Smooth muscle cell (in vitro differentiated cells): ENCODE measurements around the gene POLR1G. TPM values are rescaled to one million over a fixed set of nuclear protein-coding genes. Genes with fewer than 3 reads are reported as not detected.
"Not testable (repeated sequence)": the region's sequence is repeated elsewhere in the genome, so short reads cannot be mapped to it uniquely, and the experiment has no call there.

Source experiments
- DNase-seq: peaks from one replicate; lab custom pipeline; 2025; ENCODE audit not compliant: unreplicated experiment; lab: John Stamatoyannopoulos, UW
- H2AFZ ChIP-seq: fragments of 200-600 bp; sonication (generic); 2 replicates; pipeline ENCODE4 v1.6.0; 2016; ENCODE audit warnings: antibody characterized with exemption, low read depth, mild to moderate bottlenecking
- H3F3A ChIP-seq: fragments of 200-600 bp; sonication (generic); 2 replicates; pipeline ENCODE4 v1.6.0; 2017; ENCODE audit warnings: antibody characterized with exemption, low read depth
- H3K27ac ChIP-seq: fragments of 200-600 bp; sonication (generic); 2 replicates; pipeline ENCODE4 v1.5.1; 2016; ENCODE audit warnings: low read depth, mild to moderate bottlenecking
- H3K27me3 ChIP-seq: fragments of 200-600 bp; sonication (generic); 2 replicates; pipeline ENCODE4 v1.6.1; 2016; ENCODE audit warnings: low read depth, mild to moderate bottlenecking
- H3K36me3 ChIP-seq: fragments of 200-600 bp; sonication (generic); 2 replicates; pipeline ENCODE4 v1.5.1; 2016; ENCODE audit warnings: low read depth
- H3K4me1 ChIP-seq: fragments of 200-600 bp; sonication (generic); 2 replicates; pipeline ENCODE4 v1.5.1; 2016; ENCODE audit warnings: low read depth
- H3K4me2 ChIP-seq: fragments of 200-600 bp; sonication (generic); 2 replicates; pipeline ENCODE4 v1.6.0; 2016; ENCODE audit warnings: mild to moderate bottlenecking
- H3K4me3 ChIP-seq: fragments of 200-600 bp; sonication (generic); 2 replicates; pipeline ENCODE4 v1.5.1; 2016; ENCODE audit warnings: mild to moderate bottlenecking
- H3K79me2 ChIP-seq: fragments of 200-600 bp; sonication (generic); 2 replicates; pipeline ENCODE4 v1.6.0; 2016; ENCODE audit warnings: low read depth, mild to moderate bottlenecking
- H3K9ac ChIP-seq: fragments of 200-600 bp; sonication (generic); 2 replicates; pipeline ENCODE4 v1.6.0; 2016; ENCODE audit warnings: low read depth
- H3K9me3 ChIP-seq: fragments of 200-600 bp; sonication (generic); replicated peaks from 2 replicates; pipeline ENCODE4 v1.5.1; 2016; ENCODE audit warnings: low read depth
- H4K20me1 ChIP-seq: fragments of 200-600 bp; sonication (generic); 2 replicates; pipeline ENCODE4 v1.6.0; 2016; ENCODE audit warnings: low read depth
- CTCF ChIP-seq: fragments of 200-600 bp; sonication (generic); IDR thresholded peaks from 2 replicates; pipeline ENCODE4 v1.5.1; 2017; ENCODE audit warnings: borderline replicate concordance, mild to moderate bottlenecking, antibody characterized with exemption; ENCODE audit not compliant: insufficient read depth, poor library complexity, severe bottlenecking
- WGBS: methylation state at CpG from one replicate; pipeline ENCODE4 v1.1.7; 2016; ENCODE audit warnings: low lambda C conversion rate; 5-methylcytosine and 5-hydroxymethylcytosine counted together
- polyA plus RNA-seq: library from polyadenylated mRNA; unstranded; fragments of >200 nt; fragmentation: Nextera tagmentation; extraction: Ambion mirVana; gene quantifications from 2 replicates; pipeline ENCODE4 v1.2.1, GENCODE V29; 2016
- total RNA-seq: library from RNA; depleted of rRNA; stranded (reverse); fragments of >200 nt; gene quantifications from 2 replicates; pipeline ENCODE4 v1.2.3, GENCODE V29; 2014

The POLR1G gene
- total and polyA plus RNA-seq, 2 experiments from 2014 or later = 1.6 to 2.7 TPM

DNA sequence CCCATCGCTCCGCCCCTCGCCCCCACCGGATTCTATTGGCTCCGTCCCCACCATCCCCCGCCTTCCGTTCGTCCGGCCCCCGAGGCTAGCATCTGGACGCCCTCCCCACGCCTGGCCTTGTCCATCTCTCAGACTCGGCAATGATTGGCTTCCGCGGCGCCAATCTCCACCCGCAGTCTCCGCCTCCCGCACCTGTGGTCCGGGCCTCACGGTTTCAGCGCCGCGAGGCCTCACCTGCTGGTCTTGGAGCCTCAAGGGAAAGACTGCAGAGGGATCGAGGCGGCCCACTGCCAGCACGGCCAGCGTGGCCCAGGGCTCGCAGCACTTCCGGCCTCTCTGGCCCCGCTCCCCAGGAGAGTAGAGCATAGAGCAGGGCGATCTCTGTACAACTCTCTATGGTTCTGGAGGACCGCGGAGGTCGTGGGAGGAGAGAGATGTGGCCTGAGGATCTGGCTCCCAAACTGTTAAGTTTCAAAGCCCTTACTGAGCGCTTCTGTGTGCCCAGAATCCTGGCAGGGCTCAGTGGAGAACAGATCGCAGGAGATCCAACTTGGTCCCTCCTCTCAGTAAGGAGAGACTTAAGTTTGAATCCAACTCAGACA is 17.2 kb downstream of the POLR1G start, which contains the start of gene ERCC1:
Gene ERCC1 (minus strand): TSS at position 329 of the 602 bp plus-strand sequence. CDS start 543 bp downstream, outside the sequence.
- Histone ChIP-seq H4K20me1 (no peaks in the 10 kb centered on the region), H3K27me3 (no peaks in the 10 kb centered on the region), H3K27ac (peak within 1 kb of the TSS; percentile 90), H2AFZ (no peak within 1 kb of the TSS), H3K4me2 (peak within 1 kb of the TSS; percentile 85), H3K79me2 (peaks cover 9% of the 10 kb centered on the region), H3K9ac (peak within 1 kb of the TSS; percentile 77), H3K36me3 (no peaks in the 10 kb centered on the region), H3K4me3 (peak within 1 kb of the TSS; percentile 58), H3K4me1 (peaks cover 5% of the 10 kb centered on the region), H3K9me3 (no peaks in the 10 kb centered on the region), H3F3A (peaks cover 8% of the 10 kb centered on the region)
- DNase-seq = peak; percentile 80
- TF ChIP-seq CTCF = no peak
- 2% methylated on average over 37 of the region's 37 CpGs for WGBS

GRCh38 chr19:45424191-45425058 is 18.0 kb downstream of the POLR1G start:
- Histone ChIP-seq H3K36me3 (no peaks in the 10 kb centered on the region), H3K4me3 (peak overlapping the region; percentile 58), H3K4me1 (peaks cover 5% of the 10 kb centered on the region), H3K27ac (peak overlapping the region; percentile 90), H3K4me2 (peak overlapping the region; percentile 85), H4K20me1 (no peaks in the 10 kb centered on the region), H3K27me3 (no peaks in the 10 kb centered on the region), H3K9me3 (no peaks in the 10 kb centered on the region), H3F3A (peaks cover 14% of the 10 kb centered on the region), H3K9ac (peak overlapping the region; percentile 77), H3K79me2 (peaks cover 9% of the 10 kb centered on the region), H2AFZ (no peak overlapping the region)
- no peak for TF ChIP-seq CTCF
- DNase-seq = peak; percentile 56
- 6% methylated on average over 24 of the region's 24 CpGs for WGBS

DNA sequence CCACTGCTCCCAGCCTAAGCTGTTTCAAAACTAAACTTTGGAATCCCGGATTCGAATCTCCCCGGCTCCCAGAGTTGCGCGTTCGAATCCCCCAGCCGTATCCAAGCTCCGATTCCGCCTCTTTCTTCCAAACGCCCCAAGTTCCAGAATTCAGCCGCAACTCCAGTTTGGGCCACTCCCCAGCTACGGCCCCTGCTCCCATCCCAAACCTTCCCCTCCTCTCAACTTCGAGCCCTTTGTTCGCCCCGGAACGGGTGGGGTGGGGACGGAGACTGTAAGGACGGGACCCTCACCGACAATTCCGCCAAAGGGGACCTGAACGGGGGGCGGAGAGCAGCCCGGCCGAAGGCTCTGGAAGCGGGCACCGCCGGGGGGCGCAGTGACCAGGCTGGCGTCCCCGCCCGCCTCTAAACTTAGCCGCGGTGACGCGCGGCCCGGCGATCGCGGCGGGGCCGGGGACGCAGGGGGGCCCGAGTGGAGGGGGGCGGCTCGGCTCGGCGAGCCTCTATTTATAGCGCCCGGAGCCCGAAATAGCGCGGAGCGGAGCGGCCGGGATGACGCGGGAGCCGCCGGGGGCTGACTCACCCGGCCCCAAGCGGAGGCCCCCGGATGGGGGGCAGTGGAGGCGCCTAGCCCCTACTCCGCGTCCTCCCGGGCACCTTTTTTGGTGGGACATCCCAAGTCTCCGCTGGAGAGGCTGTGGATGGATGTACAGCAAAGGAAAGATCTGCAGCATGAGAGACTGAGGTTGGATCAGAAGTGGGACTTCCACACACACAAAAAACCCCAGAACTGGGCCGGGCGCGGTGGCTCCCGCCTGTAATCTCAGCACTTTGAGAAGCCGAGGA is 22.2 kb downstream of the POLR1G start:
- no peaks in the 10 kb centered on the region for H3K27me3 ChIP-seq
- no peaks in the 10 kb centered on the region for H4K20me1 ChIP-seq
- no peaks in the 10 kb centered on the region for H3K36me3 ChIP-seq
- peak; percentile 46 for TF ChIP-seq CTCF
- WGBS = 3% methylated on average over 73 of the region's 73 CpGs
- H3K9me3 ChIP-seq = no peaks in the 10 kb centered on the region
- peak overlapping the region; percentile 78 for H3K4me2 ChIP-seq
- H2AFZ ChIP-seq = peak overlapping the region; percentile 40
- H3K4me1 ChIP-seq = no peaks in the 10 kb centered on the region
- H3K27ac ChIP-seq = peak overlapping the region; percentile 79
- DNase-seq = peak; percentile 72
- H3K79me2 ChIP-seq = no peaks in the 10 kb centered on the region
- H3F3A ChIP-seq = peaks cover 15% of the 10 kb centered on the region
- peak overlapping the region; percentile 53 for H3K4me3 ChIP-seq
- H3K9ac ChIP-seq = peak overlapping the region; percentile 77

GRCh38 chr19:45429896-45430295 is 23.5 kb downstream of the POLR1G start:
- not testable (repeated sequence) for H4K20me1 ChIP-seq, H3K27me3 ChIP-seq, H3K9ac ChIP-seq, H3K9me3 ChIP-seq, DNase-seq, H2AFZ ChIP-seq, H3K4me2 ChIP-seq, H3K4me1 ChIP-seq, H3K79me2 ChIP-seq, H3K36me3 ChIP-seq, H3K4me3 ChIP-seq
- peak overlapping the region; percentile 79 for H3K27ac ChIP-seq
- peaks cover 15% of the 10 kb centered on the region for H3F3A ChIP-seq
- WGBS = 93% methylated on average over 11 of the region's 11 CpGs

DNA sequence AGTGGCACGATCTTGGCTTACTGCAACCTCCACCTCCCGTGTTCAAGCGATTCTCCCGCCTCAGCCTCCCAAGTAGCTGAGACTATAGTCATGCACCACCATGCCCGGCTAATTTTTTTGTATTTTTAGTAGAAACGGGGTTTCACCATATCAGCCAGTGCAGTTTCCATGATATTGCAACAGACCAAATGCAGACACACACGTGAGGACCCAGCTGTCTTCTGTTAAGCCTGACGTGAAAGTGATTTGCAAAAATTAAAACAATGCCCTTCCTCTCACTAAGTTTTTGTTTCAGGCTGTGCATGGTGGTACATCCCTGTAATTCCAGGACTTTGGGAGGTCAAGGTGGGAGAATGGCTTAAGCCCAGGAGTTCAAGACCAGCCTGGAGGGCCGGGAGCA is 24.6 kb downstream of the POLR1G start:
- not testable (repeated sequence) for H3K27ac ChIP-seq, H3K4me3 ChIP-seq, H3K9ac ChIP-seq, H3K36me3 ChIP-seq, H3K4me2 ChIP-seq, H4K20me1 ChIP-seq, H3K79me2 ChIP-seq, H3K27me3 ChIP-seq, H3K9me3 ChIP-seq, H3F3A ChIP-seq, DNase-seq, H3K4me1 ChIP-seq, H2AFZ ChIP-seq
- WGBS = 74% methylated on average over 9 of the region's 9 CpGs
